Measurements from ENCODE around the gene KIFC3. TPM values are rescaled to one million over a fixed set of nuclear protein-coding genes. Genes with fewer than 3 reads are reported as not detected.

KIFC3 gene
- total and polyA plus RNA-seq, 2 of the 13 experiments (the other 11 are each of a cell fraction or from before 2014, with no cell fraction given) = 42.1 to 45.3 TPM

GRCh38 chr16:57783883-57784282 lies 18.4 kb downstream of the KIFC3 start:
- POLR2A ChIA-PET = interaction anchor here (1.6 to 8.1 kb wide), 5 partner anchors 15 to 108 kb away, joined by 6 to 141 read pairs (median 7); partner anchors contain the start of genes KATNB1 and KIFC3
- H3K4me1 ChIP-seq (ENCODE audit: insufficient read depth, low read length) = peaks cover 47% of the 10 kb centered on the region
- H3K79me2 ChIP-seq (ENCODE audit: insufficient read depth, low read length) = peaks cover 3% of the 10 kb centered on the region
- H3K9ac ChIP-seq (ENCODE audit: insufficient read depth, low read depth, low read length) = no peak overlapping the region
- no peaks in the 10 kb centered on the region for H3K9me3 ChIP-seq (ENCODE audit: low read length)
- H2AFZ ChIP-seq (ENCODE audit: low read length) = no peak overlapping the region
- no peaks in the 10 kb centered on the region for H4K20me1 ChIP-seq (ENCODE audit: insufficient read depth, low read length)
- no peak for DNase-seq (ENCODE audit: low spot score)
- BruUV-seq (replicated peaks) = no TSS peak
- in situ Hi-C loops (cut with HindIII; ENCODE audit: extremely low pct_ligation_motif_present, low pct_unique_long_range_greater_than_20kb) = no loop called here
- H3K4me2 ChIP-seq (ENCODE audit: low read depth, low read length) = no peak overlapping the region
- H3K4me3 ChIP-seq (replicated peaks in 1 of 3; ENCODE audit: insufficient read depth in 1 of 3, low read depth in 2 of 3, low read length in 3 of 3) = no peak overlapping the region
- H3K27ac ChIP-seq (ENCODE audit: extremely low read length, insufficient read depth, low read length) = peak overlapping the region; percentile 44
- no peak for ATAC-seq
- intact Hi-C loops (cut with micrococcal nuclease; ENCODE audit: unreplicated experiment) = loop anchor here (2.0 to 5.0 kb wide), 3 partner anchors 57 to 78 kb away; no protein-coding TSS in a partner anchor
- peaks cover 11 to 26% of the 10 kb centered on the region in 2 experiments; a peak in 4 of 5 replicates for H3K36me3 ChIP-seq (replicated peaks in 1 of 2; ENCODE audit: control insufficient read depth in 1 of 2, insufficient read depth in 2 of 2, low read length in 2 of 2)
- CTCF ChIA-PET (ENCODE audit: low intra/inter-chr PET ratio, low total read pairs) = no interaction called here
- WGBS (ENCODE audit: low lambda C conversion rate) = 90% methylated on average over 8 of the region's 8 CpGs
- no peaks in the 10 kb centered on the region for H3K27me3 ChIP-seq (ENCODE audit: control insufficient read depth in 1 of 2, insufficient read depth in 2 of 2, low read length in 2 of 2)
- no peak for FAIRE-seq
- TF ChIP-seq ZBTB42 (CRISPR knock-in tag; IDR thresholded peaks at IDR 0.05) (no peak), ZNF773 (CRISPR knock-in tag; IDR thresholded peaks at IDR 0.05; ENCODE audit: borderline replicate concordance) (0 out of 2 replicates have a peak, but pooled peaks have one; percentile 38), GRHL1 (CRISPR knock-in tag; conservative IDR thresholded peaks at IDR 0.05) (no peak), ZNF18 (CRISPR knock-in tag; IDR thresholded peaks at IDR 0.05; ENCODE audit: insufficient replicate concordance) (no peak), AHR (CRISPR knock-in tag; IDR thresholded peaks at IDR 0.05) (peak; percentile 31; the same call in 1 of the 2 replicates), ZNF687 (CRISPR knock-in tag; IDR thresholded peaks at IDR 0.05) (peak; percentile 54; the same call in 1 of the 2 replicates), ZUFSP (CRISPR knock-in tag; IDR thresholded peaks at IDR 0.05; ENCODE audit: borderline replicate concordance) (no peak), EED (CRISPR knock-in tag; IDR thresholded peaks at IDR 0.05) (0 out of 2 replicates have a peak, but pooled peaks have one; percentile 56), KLF16 (CRISPR knock-in tag; IDR thresholded peaks at IDR 0.05) (no peak), NPAS2 (CRISPR knock-in tag; IDR thresholded peaks at IDR 0.05; ENCODE audit: borderline replicate concordance) (no peak), MXD4 (CRISPR knock-in tag; IDR thresholded peaks at IDR 0.05) (no peak), ZNF772 (CRISPR knock-in tag; IDR thresholded peaks at IDR 0.05) (no peak), ZNF256 (CRISPR knock-in tag; conservative IDR thresholded peaks at IDR 0.05) (no peak), HNRNPL (IDR thresholded peaks at IDR 0.05; ENCODE audit: low read depth, low read length) (0 out of 2 replicates have a peak, but pooled peaks have one; percentile 43), ZNF569 (CRISPR knock-in tag; IDR thresholded peaks at IDR 0.05; ENCODE audit: borderline replicate concordance) (no peak)

Data from HepG2 (cell line).